Psoas muscle (tissue), 8 donors: ENCODE results near the gene IL11RA. TPM values are rescaled to one million over a fixed set of nuclear protein-coding genes. Genes with fewer than 3 reads are reported as not detected.

Experiments used
- ATAC-seq, 4 donors: fragments of 200-7000 bp; cut with Tn5 transposase; one replicate each; pipeline ENCODE4 v1.9.1; 2020; ENCODE audit warnings: moderate library complexity in 3 of 4, mild to moderate bottlenecking in 2 of 4
- DNase-seq, 2 donors: peaks; one replicate each; pipeline ENCODE4 v3.0.0-alpha.2; 2020
- H3K27ac ChIP-seq: fragments of 200-600 bp; one replicate; pipeline ENCODE4 v1.8.0; 2022
- H3K27me3 ChIP-seq, 3 donors: fragments of 200-600 bp in 1 of 3; one replicate each; pipeline versions ENCODE4 v1.6.1 to v1.8.0; 2013 to 2022; ENCODE audit warnings: low read length in 2 of 3, mild to moderate bottlenecking in 2 of 3, moderate library complexity in 1 of 3; ENCODE audit not compliant: insufficient read depth in 3 of 3
- H3K36me3 ChIP-seq, 2 donors: fragments of 200-600 bp in 1 of 2; one replicate each; pipeline versions ENCODE4 v1.6.1 to v1.8.0; 2013 to 2022; ENCODE audit warnings: low read depth in 1 of 2, mild to moderate bottlenecking in 1 of 2, moderate library complexity in 1 of 2; ENCODE audit not compliant: insufficient read depth in 1 of 2
- H3K4me1 ChIP-seq: fragments of 200-600 bp; one replicate; pipeline ENCODE4 v1.8.0; 2022
- H3K4me3 ChIP-seq: fragments of 200-600 bp; one replicate; pipeline ENCODE4 v1.8.0; 2022; ENCODE audit warnings: mild to moderate bottlenecking
- H3K9me3 ChIP-seq: fragments of 200-600 bp; one replicate; pipeline ENCODE4 v1.8.0; 2022
- CTCF ChIP-seq: fragments of 200-600 bp; IDR thresholded peaks from one replicate; pipeline ENCODE4 v1.8.0; 2022; ENCODE audit warnings: antibody characterized with exemption
- WGBS, 3 donors: extraction: QIAGEN DNeasy Blood & Tissue Kit; methylation state at CpG; one replicate each; pipeline versions ENCODE4 v1.1.6 to v1.1.7; 2013; 5-methylcytosine and 5-hydroxymethylcytosine counted together
- intact Hi-C, 2 donors: fragments of 100-400 bp; cut with DNase I; formaldehyde crosslinking; loops; one replicate each; pipeline versions ENCODE4 v1.11.0 to v1.14.2; 2022
- polyA plus RNA-seq, 3 donors: library from polyadenylated mRNA; stranded (reverse); fragments of 200-250 nt; gene quantifications; one replicate each; pipeline ENCODE4 v1.2.3, GENCODE V29; 2013
- total RNA-seq, 4 donors: library from RNA; stranded (reverse); fragmentation: NEBNext Ultra II Directional in 2 of 4; extraction: Animal tissue kit (Norgen Biotek cat#: 25700) in 2 of 4; gene quantifications; one replicate each; pipeline versions ENCODE4 v1.2.1 to v1.2.4, GENCODE V29; 2021 to 2023
- donor health status: healthy with polysubstance abuse.
- donor health status: DM: no; HTN: no; CAD: no; lungs with moderate emphysema.
- donor health status: Bipolar disorder and iron deficiency.
- donor health status: healthy.
- donor health status: DM: yes; HTN: yes; CAD: no.
- donor health status: DM: no; HTN: no; CAD: no.
- donor health status: DM: no; HTN: no; CAD: no.
- donor health status: DM: yes; HTN: yes; CAD: no.

The IL11RA gene
- total and polyA plus RNA-seq, 7 donors: 7.7 to 20.1 (median 12.3) TPM

- no peak for ATAC-seq
- TF ChIP-seq CTCF: no peak
- Histone ChIP-seq H3K4me3 (no peak overlapping the region), H3K27ac (no peak overlapping the region), H3K4me1 (peaks cover 29% of the 10 kb centered on the region), H3K27me3 (no peaks in the 10 kb centered on the region), H3K9me3 (no peaks in the 10 kb centered on the region), H3K36me3 (peaks cover 0 to 18% of the 10 kb centered on the region in 2 donors)
- WGBS, 3 donors: 91 to 93% (median 93%) methylated on average over 5 of the region's 5 CpGs
- DNase-seq: no peak
- intact Hi-C loops: no loop called here
Measured at GRCh38 chr9:34656992-34657391, 5.0 kb downstream of the IL11RA start.

- H3K27ac ChIP-seq: no peak overlapping the region
- peaks cover 0 to 18% of the 10 kb centered on the region in 2 donors for H3K36me3 ChIP-seq
- intact Hi-C loops: no loop called here
- H3K4me1 ChIP-seq: peaks cover 17% of the 10 kb centered on the region
- no peaks in the 10 kb centered on the region for H3K9me3 ChIP-seq
- H3K4me3 ChIP-seq: no peak overlapping the region
- H3K27me3 ChIP-seq: no peaks in the 10 kb centered on the region
- 71 to 83% (median 78%) methylated on average over 14 of the region's 14 CpGs for WGBS, 3 donors
- no peak for DNase-seq
- TF ChIP-seq CTCF: no peak
- no peak for ATAC-seq
Measured at GRCh38 chr9:34658461-34658860, 6.5 kb downstream of the IL11RA start.

- peaks cover 9% of the 10 kb centered on the region for H3K4me1 ChIP-seq
Measured at GRCh38 chr9:34659592-34660253, 7.7 kb downstream of the IL11RA start.

GRCh38 chr9:34662526-34663302 is 10.7 kb downstream of the IL11RA start, which contains the start of gene CCL27:
TSS of gene CCL27 (minus strand) at chr9:34662657. CDS start at chr9:34662633, 24 bp downstream.
- Histone ChIP-seq H3K4me3 (no peak within 1 kb of the TSS), H3K36me3 (peaks cover 0 to 18% of the 10 kb centered on the region in 2 donors), H3K9me3 (no peaks in the 10 kb centered on the region), H3K4me1 (peaks cover 8% of the 10 kb centered on the region), H3K27me3 (no peaks in the 10 kb centered on the region), H3K27ac (no peak within 1 kb of the TSS)
- no peak for DNase-seq
- intact Hi-C loops: loop anchor here in 1 of 2 donors (2.0 kb wide), 1 partner anchor 40 kb away; no protein-coding TSS in a partner anchor
- WGBS, 3 donors: 80 to 88% (median 88%) methylated on average over 4 of the region's 4 CpGs
- no peak for ATAC-seq
- TF ChIP-seq CTCF: no peak

More at GRCh38 chr9:34659592-34660253, 7.7 kb downstream of the IL11RA start:
- no peak overlapping the region for H3K4me3 ChIP-seq
- no peak for TF ChIP-seq CTCF
- H3K27me3 ChIP-seq: no peaks in the 10 kb centered on the region
- ATAC-seq: no peak
- intact Hi-C loops: no loop called here
- H3K27ac ChIP-seq: no peak overlapping the region
- peaks cover 0 to 18% of the 10 kb centered on the region in 2 donors for H3K36me3 ChIP-seq
- no peaks in the 10 kb centered on the region for H3K9me3 ChIP-seq
- DNase-seq: no peak
- WGBS, 3 donors: 87 to 92% (median 90%) methylated on average over 8 of the region's 8 CpGs
